ENCODE measurements around the gene C1orf116. TPM values are rescaled to one million over a fixed set of nuclear protein-coding genes. Genes with fewer than 3 reads are reported as not detected.

C1orf116 gene
- total RNA-seq, 1 experiment from 2014 or later: 2.4 TPM

DNA sequence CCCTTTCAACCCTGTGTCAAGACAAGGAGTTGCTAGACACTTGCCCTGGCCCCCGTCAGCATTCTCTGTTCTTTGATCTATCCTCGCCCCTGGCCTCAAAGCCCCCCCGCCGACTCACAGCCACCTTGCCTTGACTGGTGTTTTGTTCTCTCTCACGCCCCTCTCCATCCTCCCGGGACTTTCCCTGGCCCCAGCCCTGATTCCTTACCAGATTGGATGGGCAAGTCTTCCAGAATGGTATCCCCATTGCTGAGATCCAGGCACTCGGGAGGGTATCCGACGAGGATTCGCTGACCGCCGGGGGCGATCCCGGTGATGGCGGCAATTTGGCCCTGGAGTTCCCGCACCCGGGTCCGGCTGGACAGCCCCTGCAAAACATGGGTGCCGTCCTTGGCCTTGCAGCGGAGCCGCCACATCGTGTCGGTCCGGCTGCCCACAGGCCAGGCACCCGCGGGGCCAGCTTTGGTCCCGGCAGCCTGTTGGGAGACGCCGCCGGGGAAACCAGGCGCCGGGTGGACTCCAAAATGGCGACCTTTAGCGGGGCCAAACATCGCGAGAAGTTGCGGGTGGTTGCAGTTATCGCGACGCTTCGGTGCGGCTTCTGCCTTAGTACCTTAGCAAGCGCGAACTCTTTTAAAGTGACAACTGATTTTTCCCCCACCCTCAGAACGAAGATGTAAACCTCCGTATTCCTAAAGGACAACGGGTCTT, 18.1 kb upstream of the C1orf116 start (continued):
- TF ChIP-seq ATF3 (CRISPR knock-in tag; conservative IDR thresholded peaks at IDR 0.05) (no peak), FOXP4 (CRISPR knock-in tag; IDR thresholded peaks at IDR 0.05) (no peak; the same call in 1 of the 2 replicates), ZNF232 (CRISPR knock-in tag; IDR thresholded peaks at IDR 0.05) (0 out of 2 replicates have a peak, but pooled peaks have one; percentile 30), ETV6 (CRISPR knock-in tag; IDR thresholded peaks at IDR 0.05) (0 out of 2 replicates have a peak, but pooled peaks have one; percentile 59), SOX15 (CRISPR knock-in tag; IDR thresholded peaks at IDR 0.05) (no peak), MAX (CRISPR knock-in tag; IDR thresholded peaks at IDR 0.05) (peak; percentile 58; the same call in 1 of the 2 replicates), ZNF416 (CRISPR knock-in tag; IDR thresholded peaks at IDR 0.05) (no peak), MYBL2 (CRISPR knock-in tag; IDR thresholded peaks at IDR 0.05) (peak; percentile 88)
- TF ChIP-seq, protein P1, sequence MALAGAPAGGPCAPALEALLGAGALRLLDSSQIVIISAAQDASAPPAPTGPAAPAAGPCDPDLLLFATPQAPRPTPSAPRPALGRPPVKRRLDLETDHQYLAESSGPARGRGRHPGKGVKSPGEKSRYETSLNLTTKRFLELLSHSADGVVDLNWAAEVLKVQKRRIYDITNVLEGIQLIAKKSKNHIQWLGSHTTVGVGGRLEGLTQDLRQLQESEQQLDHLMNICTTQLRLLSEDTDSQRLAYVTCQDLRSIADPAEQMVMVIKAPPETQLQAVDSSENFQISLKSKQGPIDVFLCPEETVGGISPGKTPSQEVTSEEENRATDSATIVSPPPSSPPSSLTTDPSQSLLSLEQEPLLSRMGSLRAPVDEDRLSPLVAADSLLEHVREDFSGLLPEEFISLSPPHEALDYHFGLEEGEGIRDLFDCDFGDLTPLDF (CRISPR knock-in tag; IDR thresholded peaks at IDR 0.05): 0 out of 2 replicates have a peak, but pooled peaks have one; percentile 41
- TF ChIP-seq, protein P2, sequence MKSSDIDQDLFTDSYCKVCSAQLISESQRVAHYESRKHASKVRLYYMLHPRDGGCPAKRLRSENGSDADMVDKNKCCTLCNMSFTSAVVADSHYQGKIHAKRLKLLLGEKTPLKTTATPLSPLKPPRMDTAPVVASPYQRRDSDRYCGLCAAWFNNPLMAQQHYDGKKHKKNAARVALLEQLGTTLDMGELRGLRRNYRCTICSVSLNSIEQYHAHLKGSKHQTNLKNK (CRISPR knock-in tag; IDR thresholded peaks at IDR 0.05): no peak
- TF ChIP-seq, protein P3, sequence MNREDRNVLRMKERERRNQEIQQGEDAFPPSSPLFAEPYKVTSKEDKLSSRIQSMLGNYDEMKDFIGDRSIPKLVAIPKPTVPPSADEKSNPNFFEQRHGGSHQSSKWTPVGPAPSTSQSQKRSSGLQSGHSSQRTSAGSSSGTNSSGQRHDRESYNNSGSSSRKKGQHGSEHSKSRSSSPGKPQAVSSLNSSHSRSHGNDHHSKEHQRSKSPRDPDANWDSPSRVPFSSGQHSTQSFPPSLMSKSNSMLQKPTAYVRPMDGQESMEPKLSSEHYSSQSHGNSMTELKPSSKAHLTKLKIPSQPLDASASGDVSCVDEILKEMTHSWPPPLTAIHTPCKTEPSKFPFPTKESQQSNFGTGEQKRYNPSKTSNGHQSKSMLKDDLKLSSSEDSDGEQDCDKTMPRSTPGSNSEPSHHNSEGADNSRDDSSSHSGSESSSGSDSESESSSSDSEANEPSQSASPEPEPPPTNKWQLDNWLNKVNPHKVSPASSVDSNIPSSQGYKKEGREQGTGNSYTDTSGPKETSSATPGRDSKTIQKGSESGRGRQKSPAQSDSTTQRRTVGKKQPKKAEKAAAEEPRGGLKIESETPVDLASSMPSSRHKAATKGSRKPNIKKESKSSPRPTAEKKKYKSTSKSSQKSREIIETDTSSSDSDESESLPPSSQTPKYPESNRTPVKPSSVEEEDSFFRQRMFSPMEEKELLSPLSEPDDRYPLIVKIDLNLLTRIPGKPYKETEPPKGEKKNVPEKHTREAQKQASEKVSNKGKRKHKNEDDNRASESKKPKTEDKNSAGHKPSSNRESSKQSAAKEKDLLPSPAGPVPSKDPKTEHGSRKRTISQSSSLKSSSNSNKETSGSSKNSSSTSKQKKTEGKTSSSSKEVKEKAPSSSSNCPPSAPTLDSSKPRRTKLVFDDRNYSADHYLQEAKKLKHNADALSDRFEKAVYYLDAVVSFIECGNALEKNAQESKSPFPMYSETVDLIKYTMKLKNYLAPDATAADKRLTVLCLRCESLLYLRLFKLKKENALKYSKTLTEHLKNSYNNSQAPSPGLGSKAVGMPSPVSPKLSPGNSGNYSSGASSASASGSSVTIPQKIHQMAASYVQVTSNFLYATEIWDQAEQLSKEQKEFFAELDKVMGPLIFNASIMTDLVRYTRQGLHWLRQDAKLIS (CRISPR knock-in tag; IDR thresholded peaks at IDR 0.05; ENCODE audit: borderline replicate concordance): no peak

- DNase-seq (ENCODE audit: low spot score) (peak; percentile 28), ATAC-seq (no peak)
- peak overlapping the region; percentile 93 for H3K27ac Mint-ChIP-seq
- no peaks in the 10 kb centered on the region for H3K9me3 Mint-ChIP-seq
- TF ChIP-seq ZNF281 (CRISPR knock-in tag; IDR thresholded peaks at IDR 0.05): no peak
- no peak for TF ChIP-seq ETV6 (CRISPR knock-in tag; IDR thresholded peaks at IDR 0.05)
- no peak for TF ChIP-seq MLX (CRISPR knock-in tag; IDR thresholded peaks at IDR 0.05)
- TF ChIP-seq, protein P4, sequence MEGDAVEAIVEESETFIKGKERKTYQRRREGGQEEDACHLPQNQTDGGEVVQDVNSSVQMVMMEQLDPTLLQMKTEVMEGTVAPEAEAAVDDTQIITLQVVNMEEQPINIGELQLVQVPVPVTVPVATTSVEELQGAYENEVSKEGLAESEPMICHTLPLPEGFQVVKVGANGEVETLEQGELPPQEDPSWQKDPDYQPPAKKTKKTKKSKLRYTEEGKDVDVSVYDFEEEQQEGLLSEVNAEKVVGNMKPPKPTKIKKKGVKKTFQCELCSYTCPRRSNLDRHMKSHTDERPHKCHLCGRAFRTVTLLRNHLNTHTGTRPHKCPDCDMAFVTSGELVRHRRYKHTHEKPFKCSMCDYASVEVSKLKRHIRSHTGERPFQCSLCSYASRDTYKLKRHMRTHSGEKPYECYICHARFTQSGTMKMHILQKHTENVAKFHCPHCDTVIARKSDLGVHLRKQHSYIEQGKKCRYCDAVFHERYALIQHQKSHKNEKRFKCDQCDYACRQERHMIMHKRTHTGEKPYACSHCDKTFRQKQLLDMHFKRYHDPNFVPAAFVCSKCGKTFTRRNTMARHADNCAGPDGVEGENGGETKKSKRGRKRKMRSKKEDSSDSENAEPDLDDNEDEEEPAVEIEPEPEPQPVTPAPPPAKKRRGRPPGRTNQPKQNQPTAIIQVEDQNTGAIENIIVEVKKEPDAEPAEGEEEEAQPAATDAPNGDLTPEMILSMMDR (IDR thresholded peaks at IDR 0.05): peak; percentile 55
- H3K36me3 Mint-ChIP-seq: peaks cover 36% of the 10 kb centered on the region
- H3K4me1 Mint-ChIP-seq: peaks cover 57% of the 10 kb centered on the region
- no peaks in the 10 kb centered on the region for H3K27me3 Mint-ChIP-seq (ENCODE audit: low read depth)
- POLR2A ChIA-PET: no interaction called here
- H3K4me3 Mint-ChIP-seq: peak overlapping the region; percentile 95
- CTCF ChIA-PET: interaction anchor here (0.5 to 2.0 kb wide), 8 partner anchors 10 to 1073 kb away, joined by 3 to 17 read pairs (median 3); partner anchors contain the start of gene C1orf116
These were observed 17.4 kb upstream of the C1orf116 start for GRCh38 chr1:207049974-207050391.
